ENCODE results near the gene SERHL2. TPM values are rescaled to one million over a fixed set of nuclear protein-coding genes. Genes with fewer than 3 reads are reported as not detected.
"Not testable (repeated sequence)": the region's sequence is repeated elsewhere in the genome, so short reads cannot be mapped to it uniquely, and the experiment has no call there.

Gene SERHL2
- total RNA-seq, 1 experiment from 2014 or later: 2.1 TPM

- DNase-seq (ENCODE audit: low read depth): not testable (repeated sequence)
These were observed 18.5 kb upstream of the SERHL2 start for GRCh38 chr22:42535082-42535731.

- no peak for DNase-seq (ENCODE audit: low read depth)
These were observed 17.6 kb upstream of the SERHL2 start for GRCh38 chr22:42536166-42536565.

GRCh38 chr22:42536634-42537033 lies 17.1 kb upstream of the SERHL2 start:
- not testable (repeated sequence) for DNase-seq (ENCODE audit: low read depth)

GRCh38 chr22:42537199-42537831 lies 16.4 kb upstream of the SERHL2 start:
- peak; percentile 41 for DNase-seq (ENCODE audit: low read depth)

- DNase-seq (ENCODE audit: low read depth): peak; percentile 58
These were observed 14.5 kb upstream of the SERHL2 start for GRCh38 chr22:42539236-42539771.

GRCh38 chr22:42544686-42545085 lies 9.1 kb upstream of the SERHL2 start:
- DNase-seq (ENCODE audit: low read depth): peak; percentile 18

- no peak for DNase-seq (ENCODE audit: low read depth)
These were observed 6.2 kb upstream of the SERHL2 start for GRCh38 chr22:42547562-42547961.

- not testable (repeated sequence) for DNase-seq (ENCODE audit: low read depth)
These were observed 5.6 kb upstream of the SERHL2 start for GRCh38 chr22:42548126-42548525.

GRCh38 chr22:42548597-42549330 lies 5.0 kb upstream of the SERHL2 start:
- no peak for DNase-seq (ENCODE audit: low read depth)

GRCh38 chr22:42549331-42550060 lies 4.3 kb upstream of the SERHL2 start:
- no peak for DNase-seq (ENCODE audit: low read depth)

- not testable (repeated sequence) for DNase-seq (ENCODE audit: low read depth)
These were observed 1.5 kb upstream of the SERHL2 start for GRCh38 chr22:42552294-42552647.

GRCh38 chr22:42560381-42560780 lies 6.6 kb downstream of the SERHL2 start:
- no peak for DNase-seq (ENCODE audit: low read depth)

- no peak for DNase-seq (ENCODE audit: low read depth)
These were observed 7.0 kb downstream of the SERHL2 start for GRCh38 chr22:42560781-42561180.

GRCh38 chr22:42561856-42562255 lies 8.1 kb downstream of the SERHL2 start:
- DNase-seq (ENCODE audit: low read depth): no peak

GRCh38 chr22:42562279-42562678 lies 8.5 kb downstream of the SERHL2 start:
- DNase-seq (ENCODE audit: low read depth): no peak

- no peak for DNase-seq (ENCODE audit: low read depth)
These were observed 8.9 kb downstream of the SERHL2 start for GRCh38 chr22:42562684-42563083.

GRCh38 chr22:42563943-42564342 lies 10.2 kb downstream of the SERHL2 start:
- not testable (repeated sequence) for DNase-seq (ENCODE audit: low read depth)

- DNase-seq (ENCODE audit: low read depth): no peak
These were observed 10.9 kb downstream of the SERHL2 start for GRCh38 chr22:42564699-42565098.

GRCh38 chr22:42565956-42566355 lies 12.2 kb downstream of the SERHL2 start:
- no peak for DNase-seq (ENCODE audit: low read depth)

GRCh38 chr22:42567950-42568349 lies 14.2 kb downstream of the SERHL2 start:
- DNase-seq (ENCODE audit: low read depth): not testable (repeated sequence)

- not testable (repeated sequence) for DNase-seq (ENCODE audit: low read depth)
These were observed 16.8 kb downstream of the SERHL2 start for GRCh38 chr22:42570580-42570979.

- not testable (repeated sequence) for DNase-seq (ENCODE audit: low read depth)
These were observed 17.3 kb downstream of the SERHL2 start for GRCh38 chr22:42571068-42571467.
